Left ventricle myocardium inferior (tissue), 1 donor: Measurements from ENCODE around the gene CLDN17. TPM values are rescaled to one million over a fixed set of nuclear protein-coding genes. Genes with fewer than 3 reads are reported as not detected.

Source experiments
- DNase-seq: peaks from one replicate; pipeline ENCODE4 v3.0.0-alpha.2; 2020
- H3K27ac ChIP-seq: fragments of 200-600 bp; replicated peaks from 2 replicates; pipeline ENCODE4 v1.8.0; 2021
- H3K27me3 ChIP-seq: fragments of 200-600 bp; 2 replicates; pipeline ENCODE4 v1.8.0; 2021; ENCODE audit warnings: low read depth
- H3K36me3 ChIP-seq: fragments of 200-600 bp; 2 replicates; pipeline ENCODE4 v1.8.0; 2021
- H3K4me1 ChIP-seq: fragments of 200-600 bp; 2 replicates; pipeline ENCODE4 v1.8.0; 2021
- H3K4me3 ChIP-seq: fragments of 200-600 bp; 2 replicates; pipeline ENCODE4 v1.8.0; 2021; ENCODE audit warnings: mild to moderate bottlenecking, moderate library complexity
- H3K9me3 ChIP-seq: fragments of 200-600 bp; replicated peaks from 2 replicates; pipeline ENCODE4 v1.8.0; 2021
- intact Hi-C: fragments of 100-400 bp; cut with micrococcal nuclease; formaldehyde crosslinking; loops from one replicate; pipeline ENCODE4 v1.11.0; 2022
- total RNA-seq: library from RNA; stranded (reverse); fragmentation: NEBNext Ultra II Directional; extraction: Animal tissue kit (Norgen Biotek cat#: 25700); gene quantifications from one replicate; pipeline ENCODE4 v1.2.1, GENCODE V29; 2021
- TF ChIP-seq, protein P1 (sequence below): fragments of 200-600 bp; IDR thresholded peaks from 2 replicates; pipeline ENCODE4 v1.8.0; 2021; ENCODE audit warnings: antibody characterized with exemption, mild to moderate bottlenecking, borderline replicate concordance
- donor health status: DM: no; HTN: yes; CAD: no; lungs with severe emphysema.

The CLDN17 gene
- total RNA-seq, 1 donor from 2014 or later: not detected

DNA sequence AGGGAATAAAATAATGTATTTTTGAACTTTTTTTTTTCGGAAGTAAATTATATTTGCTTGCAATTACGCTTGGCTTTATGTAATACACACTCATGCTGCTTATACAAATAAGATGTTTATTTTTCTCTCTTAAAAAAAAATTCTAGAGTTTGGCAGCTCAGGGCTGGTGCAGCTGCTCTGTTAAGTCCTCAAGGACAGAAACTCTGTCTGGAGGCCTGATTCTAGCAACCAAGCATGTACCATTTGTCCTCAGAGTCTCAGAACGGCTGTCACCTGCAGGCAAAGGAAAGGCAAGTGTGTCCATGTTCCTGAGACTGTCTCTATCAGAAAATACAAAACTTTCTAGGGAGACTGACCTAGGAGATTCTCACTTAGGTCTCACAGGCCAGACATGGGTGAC lies 23.2 kb upstream of the CLDN17 start:
- H3K4me3 ChIP-seq: no peak overlapping the region
- no peaks in the 10 kb centered on the region for H3K36me3 ChIP-seq
- intact Hi-C loops: no loop called here
- H3K27me3 ChIP-seq: no peaks in the 10 kb centered on the region
- H3K27ac ChIP-seq: no peak overlapping the region
- no peaks in the 10 kb centered on the region for H3K4me1 ChIP-seq
- H3K9me3 ChIP-seq: no peaks in the 10 kb centered on the region
- no peak for DNase-seq
- TF ChIP-seq, protein P1, sequence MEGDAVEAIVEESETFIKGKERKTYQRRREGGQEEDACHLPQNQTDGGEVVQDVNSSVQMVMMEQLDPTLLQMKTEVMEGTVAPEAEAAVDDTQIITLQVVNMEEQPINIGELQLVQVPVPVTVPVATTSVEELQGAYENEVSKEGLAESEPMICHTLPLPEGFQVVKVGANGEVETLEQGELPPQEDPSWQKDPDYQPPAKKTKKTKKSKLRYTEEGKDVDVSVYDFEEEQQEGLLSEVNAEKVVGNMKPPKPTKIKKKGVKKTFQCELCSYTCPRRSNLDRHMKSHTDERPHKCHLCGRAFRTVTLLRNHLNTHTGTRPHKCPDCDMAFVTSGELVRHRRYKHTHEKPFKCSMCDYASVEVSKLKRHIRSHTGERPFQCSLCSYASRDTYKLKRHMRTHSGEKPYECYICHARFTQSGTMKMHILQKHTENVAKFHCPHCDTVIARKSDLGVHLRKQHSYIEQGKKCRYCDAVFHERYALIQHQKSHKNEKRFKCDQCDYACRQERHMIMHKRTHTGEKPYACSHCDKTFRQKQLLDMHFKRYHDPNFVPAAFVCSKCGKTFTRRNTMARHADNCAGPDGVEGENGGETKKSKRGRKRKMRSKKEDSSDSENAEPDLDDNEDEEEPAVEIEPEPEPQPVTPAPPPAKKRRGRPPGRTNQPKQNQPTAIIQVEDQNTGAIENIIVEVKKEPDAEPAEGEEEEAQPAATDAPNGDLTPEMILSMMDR: no peak

DNA sequence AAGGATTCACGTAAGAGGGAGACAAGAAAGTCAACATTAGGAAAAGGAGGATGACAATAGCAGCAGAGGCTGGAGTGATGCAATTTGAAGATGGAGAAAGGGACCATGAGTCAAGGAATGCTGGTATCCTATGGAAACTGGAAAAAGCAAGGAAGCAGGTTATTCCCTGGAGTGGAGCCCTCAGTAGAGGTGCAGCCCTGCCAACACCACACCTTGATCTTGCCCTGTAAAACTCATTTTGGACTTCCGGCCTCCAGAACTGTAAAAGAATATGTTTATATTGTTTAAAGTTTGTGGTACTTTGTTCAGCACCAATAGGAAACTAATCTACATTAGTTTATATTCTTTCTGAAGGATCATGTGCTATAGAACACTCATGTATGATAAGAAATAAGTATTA lies 19.6 kb upstream of the CLDN17 start:
- intact Hi-C loops: no loop called here
- TF ChIP-seq, protein P1: no peak
- no peaks in the 10 kb centered on the region for H3K27me3 ChIP-seq
- H3K9me3 ChIP-seq: no peaks in the 10 kb centered on the region
- H3K4me1 ChIP-seq: no peaks in the 10 kb centered on the region
- H3K36me3 ChIP-seq: no peaks in the 10 kb centered on the region
- no peak overlapping the region for H3K4me3 ChIP-seq
- H3K27ac ChIP-seq: no peak overlapping the region
- no peak for DNase-seq

DNA sequence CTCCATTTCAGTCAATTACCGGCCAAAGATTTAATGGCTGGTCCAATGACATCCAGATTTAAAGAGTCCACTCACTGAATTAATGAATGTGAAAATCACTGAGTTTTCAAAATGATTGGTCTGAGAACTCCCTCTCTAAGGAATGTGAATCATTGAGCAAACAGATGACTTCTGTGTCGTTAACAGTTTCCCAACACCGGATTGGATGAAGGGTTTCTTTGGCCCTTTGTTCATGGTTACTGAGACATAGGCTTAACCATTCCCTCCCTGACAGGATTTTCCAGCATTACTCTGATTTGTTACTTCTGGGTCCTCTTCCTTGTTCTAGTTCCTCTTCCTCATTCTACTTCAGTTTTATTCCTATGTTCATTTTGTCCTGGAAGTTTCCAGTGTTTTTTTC lies 1.5 kb upstream of the CLDN17 start:
- DNase-seq: no peak
- intact Hi-C loops: no loop called here
- TF ChIP-seq, protein P1: no peak
- Histone ChIP-seq H3K27me3 (no peaks in the 10 kb centered on the region), H3K27ac (no peak overlapping the region), H3K9me3 (no peaks in the 10 kb centered on the region), H3K4me1 (no peaks in the 10 kb centered on the region), H3K4me3 (no peak overlapping the region), H3K36me3 (no peaks in the 10 kb centered on the region)

DNA sequence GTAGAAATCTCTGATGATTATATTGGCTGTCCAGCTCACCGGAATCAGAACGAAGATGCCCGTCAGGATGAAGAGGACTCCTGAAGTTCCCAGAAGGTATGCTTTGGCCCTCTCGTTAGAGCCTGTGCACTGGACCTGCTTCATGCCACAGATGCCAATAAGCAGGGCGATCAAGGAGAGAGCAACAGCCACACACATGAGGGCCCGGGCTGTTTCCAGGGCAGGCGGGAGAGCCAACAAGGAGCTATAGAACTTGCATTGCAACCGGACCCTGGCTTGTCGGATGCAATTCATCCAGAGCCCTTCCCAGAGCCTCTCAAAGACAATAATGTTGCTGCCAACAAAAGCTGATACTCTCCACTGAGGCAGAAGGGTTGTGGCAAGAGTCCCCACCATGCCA lies 434 bp downstream of the CLDN17 start:
- H3K9me3 ChIP-seq: no peaks in the 10 kb centered on the region
- H3K4me3 ChIP-seq: no peak overlapping the region
- DNase-seq: no peak
- H3K36me3 ChIP-seq: no peaks in the 10 kb centered on the region
- H3K27me3 ChIP-seq: no peaks in the 10 kb centered on the region
- TF ChIP-seq, protein P1: no peak
- no peak overlapping the region for H3K27ac ChIP-seq
- intact Hi-C loops: no loop called here
- H3K4me1 ChIP-seq: no peaks in the 10 kb centered on the region

DNA sequence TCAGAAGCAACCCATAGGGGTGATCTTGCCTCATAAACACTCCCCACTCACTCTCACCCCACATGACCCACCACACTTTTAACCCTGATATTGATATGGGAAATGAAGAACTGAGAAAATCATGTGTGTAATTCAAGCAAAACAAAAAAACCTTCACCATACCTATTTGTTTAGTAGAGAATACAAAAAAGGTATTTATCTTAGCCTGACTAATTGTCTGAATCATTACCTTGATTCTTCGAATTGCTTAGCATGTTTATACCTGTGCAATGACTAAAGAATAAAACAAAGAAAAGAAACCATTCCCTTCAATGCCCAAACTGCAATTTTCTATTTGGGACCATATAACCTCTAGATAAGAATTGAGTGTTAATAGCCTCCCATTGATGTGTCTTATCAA lies 1.8 kb downstream of the CLDN17 start:
- intact Hi-C loops: no loop called here
- no peaks in the 10 kb centered on the region for H3K27me3 ChIP-seq
- TF ChIP-seq, protein P1: no peak
- no peak overlapping the region for H3K4me3 ChIP-seq
- no peaks in the 10 kb centered on the region for H3K4me1 ChIP-seq
- no peak for DNase-seq
- H3K36me3 ChIP-seq: no peaks in the 10 kb centered on the region
- no peak overlapping the region for H3K27ac ChIP-seq
- H3K9me3 ChIP-seq: no peaks in the 10 kb centered on the region
